ENCODE data around the gene EML4.

DNA sequence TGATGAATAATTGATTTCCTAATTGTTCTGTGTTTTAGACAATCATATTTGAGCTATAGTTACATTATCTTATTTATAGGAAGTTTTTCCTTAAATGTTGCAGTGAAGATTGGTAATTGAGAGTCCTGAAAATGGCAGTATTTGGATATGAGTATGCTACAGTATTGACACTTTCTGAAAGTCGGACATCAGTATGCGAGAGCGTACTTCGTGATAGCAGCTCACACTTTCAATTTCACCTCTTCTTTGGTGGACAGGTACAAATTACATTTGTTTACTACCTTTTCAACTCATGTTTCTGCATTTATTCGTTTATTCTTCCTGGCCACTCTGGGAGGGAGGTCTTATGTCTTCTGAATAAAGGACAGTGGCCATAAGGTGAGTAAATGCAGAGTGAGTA, 38.7 kb downstream of the EML4 start:
- TF ChIP-seq POLR2A (IDR thresholded peaks at IDR 0.05), result no peak
- TF ChIP-seq, protein P1, sequence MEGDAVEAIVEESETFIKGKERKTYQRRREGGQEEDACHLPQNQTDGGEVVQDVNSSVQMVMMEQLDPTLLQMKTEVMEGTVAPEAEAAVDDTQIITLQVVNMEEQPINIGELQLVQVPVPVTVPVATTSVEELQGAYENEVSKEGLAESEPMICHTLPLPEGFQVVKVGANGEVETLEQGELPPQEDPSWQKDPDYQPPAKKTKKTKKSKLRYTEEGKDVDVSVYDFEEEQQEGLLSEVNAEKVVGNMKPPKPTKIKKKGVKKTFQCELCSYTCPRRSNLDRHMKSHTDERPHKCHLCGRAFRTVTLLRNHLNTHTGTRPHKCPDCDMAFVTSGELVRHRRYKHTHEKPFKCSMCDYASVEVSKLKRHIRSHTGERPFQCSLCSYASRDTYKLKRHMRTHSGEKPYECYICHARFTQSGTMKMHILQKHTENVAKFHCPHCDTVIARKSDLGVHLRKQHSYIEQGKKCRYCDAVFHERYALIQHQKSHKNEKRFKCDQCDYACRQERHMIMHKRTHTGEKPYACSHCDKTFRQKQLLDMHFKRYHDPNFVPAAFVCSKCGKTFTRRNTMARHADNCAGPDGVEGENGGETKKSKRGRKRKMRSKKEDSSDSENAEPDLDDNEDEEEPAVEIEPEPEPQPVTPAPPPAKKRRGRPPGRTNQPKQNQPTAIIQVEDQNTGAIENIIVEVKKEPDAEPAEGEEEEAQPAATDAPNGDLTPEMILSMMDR (IDR thresholded peaks at IDR 0.05), result no peak

All from heart left ventricle (tissue), 13 donors.